GM21381 (cell line): ENCODE results near the gene GIPR.
"Not testable (repeated sequence)": the region's sequence is repeated elsewhere in the genome, so short reads cannot be mapped to it uniquely, and the experiment has no call there.

Experiments
- ATAC-seq: cut with Tn5 transposase; IDR thresholded peaks from one replicate; pipeline ENCODE4 v1.9.1; 2021; ENCODE audit warnings: mild to moderate bottlenecking, moderate library complexity; ENCODE audit not compliant: unreplicated experiment

The GIPR gene

GRCh38 chr19:45645631-45646344 is 22.2 kb upstream of the GIPR start:
- no peak for ATAC-seq

- no peak for ATAC-seq
These were observed 21.7 kb upstream of the GIPR start for GRCh38 chr19:45646345-45646698.

GRCh38 chr19:45650722-45651121 is 17.3 kb upstream of the GIPR start:
- ATAC-seq = no peak

- no peak for ATAC-seq
These were observed 14.4 kb upstream of the GIPR start for GRCh38 chr19:45653634-45654033.

- ATAC-seq = no peak
These were observed 12.9 kb upstream of the GIPR start for GRCh38 chr19:45655073-45655472.

GRCh38 chr19:45657520-45658167 is 10.4 kb upstream of the GIPR start:
- no peak for ATAC-seq

- no peak for ATAC-seq
These were observed 8.8 kb upstream of the GIPR start for GRCh38 chr19:45659096-45659729.

- ATAC-seq = no peak
These were observed 7.4 kb upstream of the GIPR start for GRCh38 chr19:45660636-45661035.

- ATAC-seq = no peak
These were observed 4.2 kb upstream of the GIPR start for GRCh38 chr19:45663800-45664199.

- ATAC-seq = no peak
These were observed 3.4 kb upstream of the GIPR start for GRCh38 chr19:45664575-45664974.

- ATAC-seq = no peak
These were observed 386 bp downstream of the GIPR start for GRCh38 chr19:45668342-45668871.

GRCh38 chr19:45670670-45671453 is 2.8 kb downstream of the GIPR start:
- peak; percentile 48 for ATAC-seq

- no peak for ATAC-seq
These were observed 6.9 kb downstream of the GIPR start for GRCh38 chr19:45674946-45675345.

GRCh38 chr19:45676851-45677263 is 8.8 kb downstream of the GIPR start:
- ATAC-seq = no peak

- ATAC-seq = no peak
These were observed 9.6 kb downstream of the GIPR start for GRCh38 chr19:45677351-45678230.

GRCh38 chr19:45681391-45682015 is 13.5 kb downstream of the GIPR start:
- peak; percentile 62 for ATAC-seq

GRCh38 chr19:45682117-45682516 is 14.1 kb downstream of the GIPR start:
- no peak for ATAC-seq

- ATAC-seq = no peak
These were observed 14.9 kb downstream of the GIPR start for GRCh38 chr19:45682908-45683307.

- ATAC-seq = not testable (repeated sequence)
These were observed 17.0 kb downstream of the GIPR start for GRCh38 chr19:45685045-45685444.

GRCh38 chr19:45687599-45687998 is 19.6 kb downstream of the GIPR start:
- no peak for ATAC-seq
